ENCODE results near the gene PSD4.
A peak's percentile ranks its signal among the peaks of the same experiment; 100 is the strongest.

Gene PSD4

DNA sequence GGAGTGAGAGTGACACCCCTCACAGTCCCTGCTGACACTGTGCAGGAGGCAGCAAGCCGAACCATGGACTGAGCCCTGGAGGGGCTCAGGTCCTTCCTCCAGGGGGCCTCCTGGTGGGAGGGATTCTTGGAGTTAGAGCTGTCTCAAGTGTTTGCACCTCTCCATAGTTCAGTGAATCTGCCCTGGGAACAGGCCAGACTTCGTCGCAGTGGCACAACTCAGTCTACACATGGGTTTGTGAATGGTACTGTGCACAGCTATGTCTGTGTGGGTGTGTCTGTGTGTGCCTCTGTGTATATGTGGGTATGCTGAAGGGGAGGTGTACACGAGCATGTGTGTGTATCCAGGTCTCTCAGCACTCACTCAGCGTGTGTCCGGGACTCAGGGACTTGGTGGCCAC, 68.6 kb downstream of the PSD4 start:
- no peak for DNase-seq

GRCh38 chr2:113245276-113245711, 71.5 kb downstream of the PSD4 start:
- DNase-seq, result no peak

DNA sequence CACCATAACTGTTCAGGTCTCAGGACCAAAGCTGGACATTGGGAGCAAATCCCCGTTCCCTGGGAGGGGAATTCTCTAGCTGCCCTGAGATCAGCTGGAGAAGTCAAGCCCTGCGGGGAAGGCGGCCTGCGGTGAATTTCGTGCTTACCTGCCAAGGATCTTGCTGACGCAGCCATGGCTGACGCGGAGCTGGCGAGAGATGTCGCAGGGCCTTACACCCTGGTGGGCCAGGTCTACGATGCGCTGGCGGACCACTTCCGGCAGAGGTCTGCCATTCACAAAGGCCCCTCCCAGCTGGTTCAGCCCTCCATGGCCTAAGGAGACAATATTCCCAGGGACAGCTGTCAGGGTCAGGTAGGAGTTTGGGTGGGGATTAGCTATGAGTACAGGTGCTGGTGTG, 72.8 kb downstream of the PSD4 start:
- DNase-seq, result no peak

- DNase-seq, result peak; percentile 46
Observed at GRCh38 chr2:113248997-113249770, 75.4 kb downstream of the PSD4 start.

GRCh38 chr2:113251118-113251517, 77.3 kb downstream of the PSD4 start:
- DNase-seq, result no peak

DNA sequence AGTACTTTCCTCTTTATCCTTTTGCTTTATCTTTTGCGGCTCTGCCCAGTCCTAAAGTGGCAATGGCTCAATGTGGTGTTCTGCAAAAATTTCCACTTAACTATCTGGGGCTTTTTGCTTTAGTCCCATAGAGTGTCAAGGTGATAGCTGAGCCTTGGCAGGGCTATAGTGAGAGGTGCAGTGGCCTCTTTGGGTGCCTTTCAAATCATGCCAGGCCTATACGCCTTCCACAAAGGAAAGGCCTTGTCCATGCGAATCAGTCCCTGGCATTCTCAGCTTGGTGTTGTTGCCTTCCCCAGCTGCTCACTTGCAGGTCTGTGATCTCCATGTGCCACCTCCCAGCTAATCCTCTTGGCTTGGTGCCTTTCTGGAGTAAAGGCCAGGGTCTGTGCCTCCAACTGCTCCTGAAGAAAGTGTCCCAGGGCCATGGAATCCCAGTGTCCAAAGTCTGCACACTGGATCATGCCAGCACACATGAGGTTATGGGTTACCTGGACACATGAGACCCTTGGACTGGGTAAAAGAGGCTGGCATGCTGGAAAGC, 78.3 kb downstream of the PSD4 start:
- no peak for DNase-seq

DNA sequence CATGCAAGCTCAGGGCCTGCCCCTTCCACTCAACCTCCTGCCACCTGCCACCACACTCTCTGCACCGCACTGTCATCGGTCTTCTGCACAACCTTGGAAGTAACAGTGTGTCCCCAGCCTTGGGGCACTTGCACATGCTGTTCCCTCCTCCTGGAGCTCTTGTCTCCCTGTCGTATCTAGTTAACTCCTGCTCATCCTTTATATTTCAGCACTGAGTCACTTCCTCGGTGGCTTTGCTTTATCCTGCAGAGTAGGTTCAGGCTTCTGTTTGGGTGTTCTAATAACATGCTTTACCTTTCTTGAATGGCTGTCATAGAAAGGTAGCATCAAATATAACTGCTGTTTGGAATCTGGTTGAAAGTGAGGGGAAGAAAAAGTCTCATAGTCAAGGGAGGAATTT, 79.7 kb downstream of the PSD4 start:
- DNase-seq, result no peak

- DNase-seq, result no peak
Observed at GRCh38 chr2:113255140-113256070, 81.6 kb downstream of the PSD4 start.

DNA sequence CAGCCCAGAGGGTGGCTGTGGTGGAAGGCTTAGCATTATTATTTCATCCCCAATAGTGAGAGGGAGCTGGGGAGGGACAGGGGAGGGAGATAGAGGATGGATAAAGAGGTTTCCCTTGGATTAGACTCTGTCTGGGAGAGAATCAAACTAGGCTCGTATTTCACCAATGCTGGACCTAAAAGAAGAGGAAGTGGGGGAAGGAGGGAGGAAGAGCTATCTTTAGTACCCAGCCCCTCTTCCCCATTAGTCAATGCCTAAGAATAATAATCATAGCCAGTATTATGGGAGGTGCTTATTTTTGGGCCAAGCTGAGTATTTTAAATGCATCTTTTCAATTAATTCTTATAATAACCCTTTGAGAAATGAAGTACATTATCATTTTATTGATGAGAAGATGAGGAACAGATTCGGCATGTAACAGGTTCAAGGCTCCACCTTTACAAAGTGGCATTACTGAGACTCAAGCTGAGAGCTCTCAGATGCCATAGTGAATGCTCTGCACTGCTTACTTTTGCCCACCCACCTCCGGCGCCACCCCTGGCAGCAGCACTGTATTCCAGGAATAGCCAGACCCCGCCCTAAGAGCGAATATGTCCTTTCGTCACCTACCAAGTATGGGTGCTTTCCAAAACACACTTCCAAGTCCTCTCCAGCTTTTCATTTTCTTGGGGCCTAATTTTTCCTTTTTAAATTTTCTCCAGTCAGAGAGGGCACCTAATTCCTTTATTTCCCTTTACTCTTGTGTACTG, 83.9 kb downstream of the PSD4 start:
- DNase-seq, result no peak

GRCh38 chr2:113258471-113259147, 84.8 kb downstream of the PSD4 start:
- no peak for DNase-seq

Measured in GDM1 (cell line).